Breast epithelium (tissue), 4 donors: ENCODE results near the gene CFAP57. TPM values are rescaled to one million over a fixed set of nuclear protein-coding genes. Genes with fewer than 3 reads are reported as not detected.

Experiments used
- DNase-seq, 2 donors: peaks; one replicate each; pipeline ENCODE4 v3.0.0-alpha.2; 2019; ENCODE audit warnings: low spot score in 2 of 2
- H3K27ac ChIP-seq, 2 donors: fragments of 200-600 bp; sonication (generic) in 1 of 2; one replicate each; pipeline ENCODE4 v1.5.1; 2016 to 2019; ENCODE audit warnings: mild to moderate bottlenecking in 1 of 2
- H3K27me3 ChIP-seq, 2 donors: fragments of 200-600 bp; sonication (generic) in 1 of 2; one replicate each; pipeline versions ENCODE4 v1.5.1 to v1.6.0; 2017 to 2019; ENCODE audit warnings: control low read depth in 1 of 2, mild to moderate bottlenecking in 1 of 2
- H3K36me3 ChIP-seq: fragments of 200-600 bp; one replicate; pipeline ENCODE4 v1.5.1; 2019
- H3K4me1 ChIP-seq, 2 donors: fragments of 200-600 bp; sonication (generic); one replicate each; pipeline ENCODE4 v1.5.1; 2016 to 2019; ENCODE audit warnings: control low read depth in 1 of 2
- H3K4me3 ChIP-seq, 3 donors: fragments of 200-600 bp; sonication (generic); 1 replicate in 2 of 3; 2 replicates in 1 of 3; pipeline ENCODE4 v1.5.1; 2016 to 2019; ENCODE audit warnings: mild to moderate bottlenecking in 3 of 3, moderate library complexity in 2 of 3
- H3K9me3 ChIP-seq, 2 donors: fragments of 200-600 bp; sonication (generic) in 1 of 2; one replicate each; pipeline ENCODE4 v1.5.1; 2016 to 2019; ENCODE audit warnings: control low read depth in 1 of 2
- POLR2A ChIP-seq: fragments of 450-650 bp; IDR thresholded peaks from one replicate; pipeline ENCODE4 v1.6.1; 2016; ENCODE audit warnings: antibody characterized with exemption, mild to moderate bottlenecking, moderate library complexity
- POLR2AphosphoS5 ChIP-seq, 3 donors: sonication (generic); formaldehyde crosslinking; IDR thresholded peaks; one replicate each; pipeline ENCODE4 v1.6.1; 2017; ENCODE audit warnings: antibody characterized with exemption in 3 of 3
- intact Hi-C: fragments of 100-400 bp; cut with DNase I; formaldehyde crosslinking; loops from one replicate; pipeline ENCODE4 v1.15.1; 2023; ENCODE audit warnings: low total_unique reads
- total RNA-seq, 3 donors: library from RNA; depleted of rRNA; stranded (reverse); fragments of >200 nt; gene quantifications; one replicate each; pipeline ENCODE4 v1.1.0, GENCODE V29; 2016
- TF ChIP-seq, protein P1 (sequence below), 3 donors: fragments of 450-650 bp; IDR thresholded peaks; one replicate each; pipeline ENCODE4 v1.5.1; 2016 to 2017; ENCODE audit warnings: antibody characterized with exemption in 3 of 3, mild to moderate bottlenecking in 3 of 3, moderate library complexity in 3 of 3

Gene CFAP57
- total RNA-seq, 3 donors from 2014 or later: 0.16 to 0.88 (median 0.66) TPM

DNA sequence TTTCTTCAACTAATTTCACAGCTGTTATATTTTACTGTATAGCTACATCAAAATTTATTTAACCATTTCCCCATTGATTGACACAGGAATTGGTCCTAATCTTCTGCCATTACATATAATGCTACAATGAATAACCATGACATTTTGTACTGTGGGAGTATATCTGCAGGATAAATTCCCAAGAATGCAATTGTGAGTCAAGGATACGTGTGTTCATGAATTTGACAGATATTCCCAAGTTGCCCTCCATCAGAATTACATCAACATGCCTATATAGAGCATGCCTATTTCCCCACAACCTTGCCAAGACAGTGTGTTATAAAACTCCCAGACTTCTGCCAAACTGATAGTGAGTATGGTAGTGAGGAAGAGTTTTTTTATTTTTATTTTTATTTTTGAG is 125.9 kb downstream of the CFAP57 start:
- intact Hi-C loops: no loop called here
- no peak overlapping the region for H3K27ac ChIP-seq
- no peak overlapping the region for H3K4me3 ChIP-seq
- peaks cover 11 to 15% of the 10 kb centered on the region in 2 donors for H3K4me1 ChIP-seq
- no peaks in the 10 kb centered on the region for H3K36me3 ChIP-seq
- TF ChIP-seq POLR2AphosphoS5 (IDR thresholded peaks at IDR 0.05) (no peak), POLR2A (no peak)
- TF ChIP-seq, protein P1, sequence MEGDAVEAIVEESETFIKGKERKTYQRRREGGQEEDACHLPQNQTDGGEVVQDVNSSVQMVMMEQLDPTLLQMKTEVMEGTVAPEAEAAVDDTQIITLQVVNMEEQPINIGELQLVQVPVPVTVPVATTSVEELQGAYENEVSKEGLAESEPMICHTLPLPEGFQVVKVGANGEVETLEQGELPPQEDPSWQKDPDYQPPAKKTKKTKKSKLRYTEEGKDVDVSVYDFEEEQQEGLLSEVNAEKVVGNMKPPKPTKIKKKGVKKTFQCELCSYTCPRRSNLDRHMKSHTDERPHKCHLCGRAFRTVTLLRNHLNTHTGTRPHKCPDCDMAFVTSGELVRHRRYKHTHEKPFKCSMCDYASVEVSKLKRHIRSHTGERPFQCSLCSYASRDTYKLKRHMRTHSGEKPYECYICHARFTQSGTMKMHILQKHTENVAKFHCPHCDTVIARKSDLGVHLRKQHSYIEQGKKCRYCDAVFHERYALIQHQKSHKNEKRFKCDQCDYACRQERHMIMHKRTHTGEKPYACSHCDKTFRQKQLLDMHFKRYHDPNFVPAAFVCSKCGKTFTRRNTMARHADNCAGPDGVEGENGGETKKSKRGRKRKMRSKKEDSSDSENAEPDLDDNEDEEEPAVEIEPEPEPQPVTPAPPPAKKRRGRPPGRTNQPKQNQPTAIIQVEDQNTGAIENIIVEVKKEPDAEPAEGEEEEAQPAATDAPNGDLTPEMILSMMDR (IDR thresholded peaks at IDR 0.05): no peak
- H3K27me3 ChIP-seq: no peaks in the 10 kb centered on the region
- DNase-seq: no peak
- H3K9me3 ChIP-seq: no peaks in the 10 kb centered on the region

DNA sequence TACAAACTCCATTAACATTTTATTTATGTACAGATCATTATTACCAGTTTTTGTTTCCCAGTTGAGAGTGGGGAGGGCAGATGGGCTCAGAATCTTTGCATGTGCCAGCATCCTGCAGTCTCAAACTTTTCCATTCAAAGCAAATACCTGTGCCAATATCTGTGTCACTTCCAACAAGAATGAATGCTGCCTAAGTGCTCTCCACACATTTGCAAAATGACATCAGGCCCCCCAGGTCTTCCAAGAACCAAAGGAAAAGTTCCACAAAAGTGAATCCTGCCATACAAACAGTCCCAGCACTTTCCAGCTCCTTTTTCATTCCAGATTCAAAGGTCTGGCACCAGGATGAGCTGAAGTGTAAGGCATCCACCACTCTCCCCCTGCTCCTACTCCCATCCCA is 127.0 kb downstream of the CFAP57 start:
- Histone ChIP-seq H3K4me1 (peaks cover 11% of the 10 kb centered on the region in 2 donors), H3K9me3 (no peaks in the 10 kb centered on the region), H3K27me3 (no peaks in the 10 kb centered on the region), H3K4me3 (no peak overlapping the region), H3K36me3 (no peaks in the 10 kb centered on the region), H3K27ac (peak overlapping the region; percentile 60 to 79)
- TF ChIP-seq POLR2A (no peak), POLR2AphosphoS5 (IDR thresholded peaks at IDR 0.05) (no peak)
- TF ChIP-seq, protein P1 (IDR thresholded peaks at IDR 0.05): no peak
- intact Hi-C loops: no loop called here
- no peak for DNase-seq

DNA sequence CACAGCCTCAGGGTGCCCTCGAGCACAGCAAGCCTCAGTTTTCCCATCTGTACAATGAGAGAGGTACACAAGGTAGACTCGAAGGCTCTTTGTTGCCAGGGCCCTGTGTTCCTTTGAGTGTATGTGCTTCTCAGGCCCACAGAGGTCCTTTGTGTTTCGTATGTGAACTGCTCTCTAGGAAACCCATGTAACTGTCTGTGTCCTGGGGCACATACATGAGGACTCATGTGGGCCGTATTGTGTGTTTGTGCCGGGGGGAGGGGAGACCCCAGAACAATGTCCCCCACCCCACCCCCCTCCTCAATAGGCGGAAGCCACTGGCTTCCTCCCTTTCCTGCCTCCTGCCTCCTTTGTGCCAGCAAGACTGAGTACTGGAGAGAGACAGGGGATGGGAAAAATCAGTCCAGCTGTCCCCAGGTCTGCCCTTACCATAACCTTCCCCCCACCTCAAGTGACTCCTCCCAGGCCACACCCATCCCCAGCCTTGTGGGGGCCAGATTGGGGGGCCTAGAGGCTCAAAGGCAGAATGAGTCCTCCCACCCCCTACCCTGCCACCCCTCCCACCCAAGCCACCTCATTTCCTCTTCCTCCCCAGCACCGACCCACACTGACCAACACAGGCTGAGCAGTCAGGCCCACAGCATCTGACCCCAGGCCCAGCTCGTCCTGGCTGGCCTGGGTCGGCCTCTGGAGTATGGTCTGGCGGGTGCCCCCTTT is 128.4 kb downstream of the CFAP57 start, which contains the start of gene TIE1:
Gene TIE1, plus strand, starts transcription at position 605 of the 717 bp plus-strand sequence. Its CDS starts 90 bp downstream, at position 695.
- peak within 1 kb of the TSS; percentile 60 to 79 for H3K27ac ChIP-seq
- DNase-seq: no peak

DNA sequence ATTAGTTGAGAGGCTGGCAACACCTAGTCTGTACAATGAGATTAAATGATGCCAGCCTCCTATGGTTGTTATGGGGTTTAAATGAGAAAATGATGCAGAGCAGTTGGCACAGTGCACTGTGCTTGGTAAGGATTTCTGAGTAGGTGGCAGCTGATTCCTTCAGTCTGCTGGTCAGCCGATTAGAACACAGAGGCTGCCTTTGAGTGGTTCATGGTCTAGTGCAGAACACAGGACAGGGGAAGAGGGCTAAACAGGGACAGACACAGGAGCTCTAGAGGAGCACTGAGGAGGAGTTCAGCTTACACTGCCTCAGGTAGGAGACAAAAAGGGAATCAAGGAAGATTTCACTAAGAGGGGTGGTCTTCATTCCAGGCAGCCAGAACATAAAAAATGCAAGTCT is 130.1 kb downstream of the CFAP57 start:
- no peak overlapping the region for H3K27ac ChIP-seq
- peaks cover 0 to 5% of the 10 kb centered on the region in 2 donors for H3K4me1 ChIP-seq
- intact Hi-C loops: no loop called here
- no peaks in the 10 kb centered on the region for H3K36me3 ChIP-seq
- no peaks in the 10 kb centered on the region for H3K27me3 ChIP-seq
- no peak for DNase-seq
- peak overlapping the region; percentile 24 to 49 (median 25) for H3K4me3 ChIP-seq
- H3K9me3 ChIP-seq: no peaks in the 10 kb centered on the region
- no peak for TF ChIP-seq POLR2A
- TF ChIP-seq POLR2AphosphoS5 (IDR thresholded peaks at IDR 0.05): no peak
- TF ChIP-seq, protein P1 (IDR thresholded peaks at IDR 0.05): no peak

More for the DNA sequence above, 128.4 kb downstream of the CFAP57 start, which contains the start of gene TIE1:
- intact Hi-C loops: no loop called here
- peak within 1 kb of the TSS; percentile 24 to 49 (median 25) for H3K4me3 ChIP-seq
- H3K4me1 ChIP-seq: peaks cover 0 to 5% of the 10 kb centered on the region in 2 donors
- no peak for TF ChIP-seq POLR2AphosphoS5 (IDR thresholded peaks at IDR 0.05)
- TF ChIP-seq, protein P1 (IDR thresholded peaks at IDR 0.05): no peak
- no peak for TF ChIP-seq POLR2A
- H3K36me3 ChIP-seq: no peaks in the 10 kb centered on the region
- H3K9me3 ChIP-seq: no peaks in the 10 kb centered on the region
- no peaks in the 10 kb centered on the region for H3K27me3 ChIP-seq

DNA sequence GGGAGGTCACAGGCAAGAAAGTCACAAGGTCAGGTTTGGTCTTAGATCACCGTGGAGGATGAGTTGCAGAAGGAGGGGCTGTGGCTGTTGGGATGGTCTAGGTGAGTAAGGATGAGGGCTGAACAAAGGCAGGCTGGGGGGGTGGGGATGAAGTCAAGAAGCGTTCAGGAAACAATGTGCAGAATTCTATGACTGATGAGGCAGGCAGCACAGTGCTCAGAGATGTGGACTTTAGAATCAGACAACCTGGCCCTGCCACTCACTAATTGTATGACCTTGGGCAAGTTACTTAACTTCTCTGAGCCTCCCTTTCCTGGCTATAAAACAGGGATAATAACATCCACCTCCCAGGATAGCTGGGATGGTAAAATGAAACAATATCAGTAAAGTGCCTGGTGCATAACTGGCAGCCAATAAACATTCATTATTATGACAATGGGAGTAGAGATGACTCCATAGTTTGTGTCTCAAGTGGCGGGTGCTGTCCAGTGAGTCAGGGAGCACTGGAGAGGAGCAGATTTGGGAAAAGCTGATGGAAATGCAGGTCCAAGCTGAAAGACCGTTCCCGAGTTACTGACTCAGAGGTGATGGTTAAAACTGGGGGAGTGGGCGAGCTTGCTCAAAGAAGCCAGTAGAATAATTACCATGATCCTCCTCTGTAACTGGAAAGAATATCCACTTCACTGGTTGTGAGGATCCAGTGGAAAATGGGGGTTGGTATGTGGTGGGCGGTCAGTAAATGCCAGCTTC is 130.8 kb downstream of the CFAP57 start:
- Histone ChIP-seq H3K27me3 (no peaks in the 10 kb centered on the region), H3K9me3 (no peaks in the 10 kb centered on the region), H3K27ac (no peak overlapping the region), H3K4me1 (peaks cover 0 to 5% of the 10 kb centered on the region in 2 donors), H3K36me3 (no peaks in the 10 kb centered on the region), H3K4me3 (peak overlapping the region; percentile 24 to 49 (median 25))
- DNase-seq: no peak
- intact Hi-C loops: no loop called here
- TF ChIP-seq POLR2AphosphoS5 (IDR thresholded peaks at IDR 0.05) (no peak), POLR2A (no peak)
- TF ChIP-seq, protein P1 (IDR thresholded peaks at IDR 0.05): no peak
